Caco-2 (cell line): Measurements from ENCODE around the gene VPS9D1. TPM values are rescaled to one million over a fixed set of nuclear protein-coding genes. Genes with fewer than 3 reads are reported as not detected.

Experiments
- BruUV-seq: library from RNA; stranded (reverse); fragments of 400-500 nt; replicated peaks from 2 replicates; lab custom pipeline; 2021; lab: Mats Ljungman, UMichigan
- CTCF ChIA-PET: fragments of 300-600 bp; sonication (Branson Sonifier 250); formaldehyde crosslinking; loops from one replicate; lab custom pipeline; 2022; ENCODE audit warnings: antibody characterized with exemption; lab: Charles Lee
- POLR2A ChIA-PET: fragments of 300-600 bp; sonication (Branson Sonifier 250); formaldehyde crosslinking; loops from one replicate; lab custom pipeline; 2022; ENCODE audit warnings: antibody characterized with exemption; lab: Charles Lee
- DNase-seq, 2 experiments: peaks; one replicate each; pipeline versions ENCODE4 v3.0.0 to v3.0.0-alpha.2; 2020 to 2022
- H3K27me3 ChIP-seq: replicated peaks from 2 replicates; pipeline ENCODE4 v1.6.0; 2011; ENCODE audit warnings: low read length; ENCODE audit not compliant: control insufficient read depth, insufficient read depth
- H3K36me3 ChIP-seq: 2 replicates; pipeline ENCODE4 v1.5.1; 2011; ENCODE audit warnings: low read length; ENCODE audit not compliant: control insufficient read depth, insufficient read depth
- H3K4me1 ChIP-seq: fragments of 250-450 bp; sonication (Bioruptor Pico); 2 replicates; pipeline ENCODE4 v1.5.1; 2020; ENCODE audit warnings: mild to moderate bottlenecking
- H3K4me3 ChIP-seq: 2 replicates; pipeline ENCODE4 v1.5.1; 2011; ENCODE audit warnings: low read depth, mild to moderate bottlenecking, control low read depth, low read length
- H3K9me3 ChIP-seq: fragments of 250-450 bp; sonication (Bioruptor Pico); 2 replicates; pipeline ENCODE4 v1.5.1; 2020; ENCODE audit warnings: mild to moderate bottlenecking, moderate library complexity
- H3K27ac Mint-ChIP-seq: one replicate; pipeline ENCODE4 v1.8.0; 2022; ENCODE audit warnings: mixed read lengths; ENCODE audit not compliant: unreplicated experiment
- H3K27me3 Mint-ChIP-seq: one replicate; pipeline ENCODE4 v1.8.0; 2022; ENCODE audit warnings: mixed read lengths; ENCODE audit not compliant: insufficient read depth, unreplicated experiment
- H3K36me3 Mint-ChIP-seq: one replicate; pipeline ENCODE4 v1.8.0; 2022; ENCODE audit warnings: mild to moderate bottlenecking, mixed read lengths; ENCODE audit not compliant: insufficient read depth, unreplicated experiment
- H3K4me1 Mint-ChIP-seq: one replicate; pipeline ENCODE4 v1.8.0; 2022; ENCODE audit warnings: low read depth, mixed read lengths; ENCODE audit not compliant: unreplicated experiment
- H3K4me3 Mint-ChIP-seq: one replicate; pipeline ENCODE4 v1.8.0; 2022; ENCODE audit warnings: mild to moderate bottlenecking, moderate library complexity, mixed read lengths; ENCODE audit not compliant: unreplicated experiment
- H3K9me3 Mint-ChIP-seq: one replicate; pipeline ENCODE4 v1.8.0; 2022; ENCODE audit warnings: mixed read lengths; ENCODE audit not compliant: unreplicated experiment
- intact Hi-C: fragments of 100-400 bp; cut with micrococcal nuclease; formaldehyde crosslinking; loops from one replicate; pipeline ENCODE4 v1.10.0; 2022; ENCODE audit not compliant: unreplicated experiment
- total RNA-seq: library from RNA; stranded (reverse); gene quantifications from 2 replicates; pipeline ENCODE4 v1.2.3, GENCODE V29; 2022
- TF ChIP-seq, protein P1 (sequence below), 2 experiments: fragments of 200-600 bp in 1 of 2; IDR thresholded peaks; 1 replicate in 1 of 2; 2 replicates in 1 of 2; pipeline versions ENCODE4 v1.5.1 to v1.8.0; 2011 to 2022; ENCODE audit warnings: antibody characterized with exemption in 1 of 2, control low read depth in 1 of 2, inconsistent platforms in 1 of 2, low read depth in 1 of 2, low read length in 1 of 2, mild to moderate bottlenecking in 1 of 2, moderate library complexity in 1 of 2; ENCODE audit not compliant: insufficient read depth in 1 of 2, severe bottlenecking in 1 of 2, unreplicated experiment in 1 of 2

Gene VPS9D1
- total RNA-seq, 1 experiment from 2014 or later: 6.3 TPM

DNA sequence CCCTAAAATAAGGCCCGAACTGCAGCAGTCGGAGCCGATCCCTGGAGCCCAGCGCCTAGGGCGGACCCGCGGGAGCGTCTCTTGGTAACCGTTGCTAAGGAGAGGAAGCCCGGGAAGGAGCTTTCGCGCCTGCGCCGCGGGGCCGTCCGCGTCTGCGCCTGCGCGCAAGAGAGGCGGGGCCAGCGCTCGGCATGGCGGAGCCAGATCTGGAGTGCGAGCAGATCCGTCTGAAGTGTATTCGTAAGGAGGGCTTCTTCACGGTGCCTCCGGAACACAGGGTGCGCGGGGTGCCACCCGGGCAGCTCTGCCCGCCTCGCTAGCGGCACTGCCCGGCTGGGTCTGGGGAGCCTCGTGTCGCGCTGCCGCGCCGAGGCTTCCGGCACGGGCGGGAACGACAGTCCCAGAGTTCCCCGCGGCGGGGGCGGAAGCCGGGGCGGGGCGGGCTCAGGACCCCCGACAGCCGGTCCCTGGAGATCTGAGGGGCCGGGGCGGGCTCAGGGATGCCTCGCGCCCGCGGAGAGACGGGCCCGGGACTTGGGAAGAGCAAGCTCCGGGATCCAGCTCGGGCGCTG is 34.1 kb downstream of the VPS9D1 start, which contains the start of gene CDK10:
Gene CDK10, plus strand, starts transcription at position 170 of the 572 bp plus-strand sequence. Its CDS starts 22 bp downstream, at position 192.
- peaks cover 10% of the 10 kb centered on the region for H3K4me1 ChIP-seq
- H3K4me3 Mint-ChIP-seq: peak within 1 kb of the TSS; percentile 71
- H3K36me3 ChIP-seq: peaks cover 8% of the 10 kb centered on the region
- POLR2A ChIA-PET: interaction anchor here (0.5 to 1.5 kb wide), 4 partner anchors 13 to 125 kb away, joined by 4 to 14 read pairs (median 6); partner anchors contain the start of genes CHMP1A, SPATA33 and VPS9D1
- BruUV-seq: TSS peak; percentile 22
- peak within 1 kb of the TSS; percentile 77 for H3K27ac Mint-ChIP-seq
- H3K9me3 ChIP-seq: peaks cover 9% of the 10 kb centered on the region; the same call in 1 of the 2 replicates
- peaks cover 6% of the 10 kb centered on the region for H3K4me1 Mint-ChIP-seq
- intact Hi-C loops: loop anchor here (1.0 to 2.0 kb wide), 2 partner anchors 14 to 28 kb away; no protein-coding TSS in a partner anchor
- H3K36me3 Mint-ChIP-seq: peaks cover 65% of the 10 kb centered on the region
- DNase-seq: peak; percentile 93 to 98
- CTCF ChIA-PET: interaction anchor here (1.4 to 1.9 kb wide), 2 partner anchors 14 to 87 kb away, joined by 4 to 11 read pairs; partner anchors contain the start of gene SPATA2L
- peak within 1 kb of the TSS; percentile 93 for H3K4me3 ChIP-seq
- TF ChIP-seq, protein P1, sequence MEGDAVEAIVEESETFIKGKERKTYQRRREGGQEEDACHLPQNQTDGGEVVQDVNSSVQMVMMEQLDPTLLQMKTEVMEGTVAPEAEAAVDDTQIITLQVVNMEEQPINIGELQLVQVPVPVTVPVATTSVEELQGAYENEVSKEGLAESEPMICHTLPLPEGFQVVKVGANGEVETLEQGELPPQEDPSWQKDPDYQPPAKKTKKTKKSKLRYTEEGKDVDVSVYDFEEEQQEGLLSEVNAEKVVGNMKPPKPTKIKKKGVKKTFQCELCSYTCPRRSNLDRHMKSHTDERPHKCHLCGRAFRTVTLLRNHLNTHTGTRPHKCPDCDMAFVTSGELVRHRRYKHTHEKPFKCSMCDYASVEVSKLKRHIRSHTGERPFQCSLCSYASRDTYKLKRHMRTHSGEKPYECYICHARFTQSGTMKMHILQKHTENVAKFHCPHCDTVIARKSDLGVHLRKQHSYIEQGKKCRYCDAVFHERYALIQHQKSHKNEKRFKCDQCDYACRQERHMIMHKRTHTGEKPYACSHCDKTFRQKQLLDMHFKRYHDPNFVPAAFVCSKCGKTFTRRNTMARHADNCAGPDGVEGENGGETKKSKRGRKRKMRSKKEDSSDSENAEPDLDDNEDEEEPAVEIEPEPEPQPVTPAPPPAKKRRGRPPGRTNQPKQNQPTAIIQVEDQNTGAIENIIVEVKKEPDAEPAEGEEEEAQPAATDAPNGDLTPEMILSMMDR (IDR thresholded peaks at IDR 0.05; ENCODE audit: insufficient read depth in 1 of 2, low read depth in 1 of 2, low read length in 1 of 2, severe bottlenecking in 1 of 2, unreplicated experiment in 1 of 2): no peak
- H3K27me3 Mint-ChIP-seq: no peaks in the 10 kb centered on the region
- H3K27me3 ChIP-seq: no peaks in the 10 kb centered on the region
- H3K9me3 Mint-ChIP-seq: peaks cover 21% of the 10 kb centered on the region

DNA sequence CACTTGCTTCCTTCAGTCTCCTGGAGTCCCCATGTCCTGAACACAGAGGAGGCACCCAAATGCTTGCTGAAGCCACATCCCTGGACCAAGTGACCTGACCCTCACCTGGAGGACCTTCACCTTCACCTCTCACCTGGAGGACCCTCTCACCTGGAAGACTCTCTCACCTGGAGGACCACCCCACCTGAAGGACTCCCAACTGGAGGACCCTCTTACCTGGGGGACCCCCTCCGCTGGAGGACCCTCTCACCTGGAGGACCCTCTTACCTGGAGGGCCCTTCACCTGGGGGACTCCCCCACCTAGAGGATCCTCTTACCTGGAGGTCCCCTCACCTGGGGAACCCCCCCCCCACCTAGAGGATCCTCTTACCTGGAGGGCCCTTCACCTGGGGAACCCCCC is 34.8 kb downstream of the VPS9D1 start:
- ChIA-PET POLR2A (interaction anchor here (0.5 to 1.5 kb wide), 5 partner anchors 14 to 125 kb away, joined by 3 to 14 read pairs (median 5); partner anchors contain the start of genes CHMP1A, SPATA33 and VPS9D1), CTCF (interaction anchor here (1.4 to 1.9 kb wide), 2 partner anchors 15 to 86 kb away, joined by 4 to 11 read pairs; partner anchors contain the start of gene SPATA2L)
- peak overlapping the region; percentile 77 for H3K27ac Mint-ChIP-seq

DNA sequence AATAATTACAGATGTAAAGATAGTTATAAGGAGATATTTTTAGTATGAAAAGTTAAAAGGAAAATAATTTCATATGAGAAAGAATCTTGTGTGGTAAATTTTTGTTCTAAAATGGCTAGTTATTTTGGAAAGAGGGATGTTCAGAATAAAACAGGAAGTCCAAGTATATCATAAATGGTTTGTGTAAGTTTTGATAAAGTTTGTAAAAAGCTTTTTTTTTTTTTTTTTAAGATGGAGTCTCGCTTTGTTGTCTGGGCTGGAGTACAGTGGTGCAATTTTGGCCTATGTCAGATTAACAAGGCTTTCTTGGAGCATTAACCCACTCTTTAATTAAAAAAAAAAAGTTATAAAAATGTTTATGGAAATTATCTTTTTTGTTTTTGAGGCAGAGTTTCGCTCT is 42.4 kb downstream of the VPS9D1 start:
- ChIA-PET CTCF (no interaction called here), POLR2A (no interaction called here)
- no TSS peak for BruUV-seq
- no peak for DNase-seq
- H3K9me3 Mint-ChIP-seq: peaks cover 11% of the 10 kb centered on the region
- no peaks in the 10 kb centered on the region for H3K27me3 Mint-ChIP-seq
- no peak overlapping the region for H3K4me3 Mint-ChIP-seq
- intact Hi-C loops: no loop called here
- Histone ChIP-seq H3K4me3 (no peak overlapping the region), H3K4me1 (no peaks in the 10 kb centered on the region), H3K36me3 (no peaks in the 10 kb centered on the region), H3K9me3 (peaks cover 34% of the 10 kb centered on the region), H3K27me3 (no peaks in the 10 kb centered on the region)
- H3K27ac Mint-ChIP-seq: no peak overlapping the region
- TF ChIP-seq, protein P1 (IDR thresholded peaks at IDR 0.05; ENCODE audit: insufficient read depth in 1 of 2, low read depth in 1 of 2, low read length in 1 of 2, severe bottlenecking in 1 of 2, unreplicated experiment in 1 of 2): no peak
- H3K4me1 Mint-ChIP-seq: no peaks in the 10 kb centered on the region
- peaks cover 4% of the 10 kb centered on the region for H3K36me3 Mint-ChIP-seq

More for the DNA sequence above, 34.8 kb downstream of the VPS9D1 start:
- Histone ChIP-seq H3K36me3 (peaks cover 5% of the 10 kb centered on the region; the same call in 1 of the 2 replicates), H3K27me3 (no peaks in the 10 kb centered on the region), H3K9me3 (peaks cover 9% of the 10 kb centered on the region; the same call in 1 of the 2 replicates), H3K4me1 (peaks cover 10% of the 10 kb centered on the region), H3K4me3 (no peak overlapping the region)
- Mint-ChIP-seq H3K27me3 (no peaks in the 10 kb centered on the region), H3K4me3 (peak overlapping the region; percentile 71), H3K9me3 (peaks cover 21% of the 10 kb centered on the region), H3K36me3 (peaks cover 58% of the 10 kb centered on the region), H3K4me1 (peaks cover 6% of the 10 kb centered on the region)
- TF ChIP-seq, protein P1 (IDR thresholded peaks at IDR 0.05; ENCODE audit: insufficient read depth in 1 of 2, low read depth in 1 of 2, low read length in 1 of 2, severe bottlenecking in 1 of 2, unreplicated experiment in 1 of 2): no peak
- no TSS peak for BruUV-seq
- no peak for DNase-seq
- intact Hi-C loops: loop anchor here (2.0 kb wide), 1 partner anchor 27 kb away; no protein-coding TSS in a partner anchor
